ENCODE results near the gene RAB29.

GRCh38 chr1:205763980-205764379 is 11.3 kb downstream of the RAB29 start:
- TF ChIP-seq, protein P1, sequence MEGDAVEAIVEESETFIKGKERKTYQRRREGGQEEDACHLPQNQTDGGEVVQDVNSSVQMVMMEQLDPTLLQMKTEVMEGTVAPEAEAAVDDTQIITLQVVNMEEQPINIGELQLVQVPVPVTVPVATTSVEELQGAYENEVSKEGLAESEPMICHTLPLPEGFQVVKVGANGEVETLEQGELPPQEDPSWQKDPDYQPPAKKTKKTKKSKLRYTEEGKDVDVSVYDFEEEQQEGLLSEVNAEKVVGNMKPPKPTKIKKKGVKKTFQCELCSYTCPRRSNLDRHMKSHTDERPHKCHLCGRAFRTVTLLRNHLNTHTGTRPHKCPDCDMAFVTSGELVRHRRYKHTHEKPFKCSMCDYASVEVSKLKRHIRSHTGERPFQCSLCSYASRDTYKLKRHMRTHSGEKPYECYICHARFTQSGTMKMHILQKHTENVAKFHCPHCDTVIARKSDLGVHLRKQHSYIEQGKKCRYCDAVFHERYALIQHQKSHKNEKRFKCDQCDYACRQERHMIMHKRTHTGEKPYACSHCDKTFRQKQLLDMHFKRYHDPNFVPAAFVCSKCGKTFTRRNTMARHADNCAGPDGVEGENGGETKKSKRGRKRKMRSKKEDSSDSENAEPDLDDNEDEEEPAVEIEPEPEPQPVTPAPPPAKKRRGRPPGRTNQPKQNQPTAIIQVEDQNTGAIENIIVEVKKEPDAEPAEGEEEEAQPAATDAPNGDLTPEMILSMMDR (IDR thresholded peaks at IDR 0.05): no peak
- no peak for TF ChIP-seq EP300 (IDR thresholded peaks at IDR 0.05)
- no peak for TF ChIP-seq POLR2AphosphoS5 (IDR thresholded peaks at IDR 0.05)
- TF ChIP-seq POLR2A (IDR thresholded peaks at IDR 0.05): no peak

All from gastroesophageal sphincter (tissue), 3 donors.